ENCODE measurements around the gene ASAP3.

GRCh38 chr1:23396380-23396779 lies 87.6 kb downstream of the ASAP3 start:
- TF ChIP-seq POLR2A (IDR thresholded peaks at IDR 0.05) = no peak
- no peak for TF ChIP-seq CTCF (IDR thresholded peaks at IDR 0.05)
- TF ChIP-seq EP300 (IDR thresholded peaks at IDR 0.05) = no peak
